Effector memory CD4-positive, alpha-beta T cell (primary cell): ENCODE data around the gene KCNK7.

Source experiments
- DNase-seq, 3 donors: peaks; one replicate each; pipeline ENCODE4 v3.0.0-alpha.2; 2020
- H3K27ac ChIP-seq: 2 replicates; pipeline ENCODE4 v1.7.0; 2013; ENCODE audit warnings: mild to moderate bottlenecking, low read length, moderate library complexity; ENCODE audit not compliant: insufficient read depth, poor library complexity, severe bottlenecking
- H3K27me3 ChIP-seq: replicated peaks from 2 replicates; pipeline ENCODE4 v1.7.0; 2013; ENCODE audit warnings: mild to moderate bottlenecking, low read length; ENCODE audit not compliant: insufficient read depth, control insufficient read depth, poor library complexity, severe bottlenecking
- H3K36me3 ChIP-seq: 2 replicates; pipeline ENCODE4 v1.7.0; 2013; ENCODE audit warnings: mild to moderate bottlenecking, low read length, moderate library complexity; ENCODE audit not compliant: control insufficient read depth, insufficient read depth
- H3K4me1 ChIP-seq: 2 replicates; pipeline ENCODE4 v1.7.0; 2013; ENCODE audit warnings: low read length, mild to moderate bottlenecking; ENCODE audit not compliant: control insufficient read depth, insufficient read depth, poor library complexity, severe bottlenecking
- H3K4me3 ChIP-seq: 2 replicates; pipeline ENCODE4 v1.7.0; 2013; ENCODE audit warnings: low read length, low read depth, mild to moderate bottlenecking; ENCODE audit not compliant: insufficient read depth, poor library complexity, severe bottlenecking
- H3K9me3 ChIP-seq: 2 replicates; pipeline ENCODE4 v1.7.0; 2013; ENCODE audit warnings: mild to moderate bottlenecking, low read length, moderate library complexity; ENCODE audit not compliant: control insufficient read depth

The KCNK7 gene

DNA sequence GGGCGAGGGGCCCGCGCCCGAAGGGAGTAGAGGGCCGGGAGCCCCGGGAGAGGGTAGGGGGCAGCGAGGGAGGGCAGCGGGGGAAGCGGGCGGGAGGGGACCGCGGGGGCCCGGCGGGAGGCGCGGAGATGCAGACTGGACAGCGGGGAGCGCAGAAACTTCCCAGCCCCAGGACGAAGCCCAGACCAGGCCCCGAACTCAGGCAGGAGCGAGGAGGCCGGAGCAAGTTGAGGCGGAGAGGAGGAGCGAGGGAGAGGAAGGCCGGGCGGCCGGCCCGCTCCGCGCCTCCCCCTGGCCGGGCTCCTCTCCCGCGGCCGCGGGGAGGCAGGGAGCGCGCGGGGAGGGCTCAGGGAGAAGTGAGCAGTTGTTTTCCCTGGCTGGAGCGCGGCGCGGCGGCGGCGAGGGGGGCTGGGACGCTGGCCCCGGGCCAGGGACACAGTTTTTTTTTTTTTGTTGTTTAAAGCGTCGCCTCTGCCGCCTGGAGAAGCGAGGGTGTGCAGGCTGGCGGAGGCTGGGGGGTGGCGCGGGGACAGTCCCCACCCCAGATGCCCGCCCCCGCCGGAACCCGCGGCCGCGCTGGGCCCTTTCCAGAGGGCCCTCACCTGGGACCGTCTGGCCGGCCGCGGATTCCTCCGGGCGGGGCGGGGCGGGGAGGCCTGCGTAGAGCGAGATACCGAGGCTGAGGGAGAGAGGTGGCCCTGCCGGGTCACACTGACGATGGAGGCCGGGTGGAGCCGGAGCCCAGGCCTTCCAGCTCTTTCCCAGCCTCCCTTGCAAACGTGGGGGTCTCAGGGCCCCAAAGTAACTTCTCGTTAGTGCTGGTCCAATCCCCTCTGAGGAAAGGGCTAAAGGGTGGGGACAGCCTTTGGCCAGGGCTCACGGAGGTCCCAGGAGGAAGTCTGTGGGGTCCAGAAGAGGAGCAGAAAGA is 37.3 kb downstream of the KCNK7 start, which contains the start of gene LTBP3:
Gene LTBP3, minus strand, starts transcription at position 358 of the 928 bp plus-strand sequence. CDS start 400 bp downstream, outside the sequence.
- H3K27ac ChIP-seq: peak within 1 kb of the TSS; percentile 82
- no peaks in the 10 kb centered on the region for H3K36me3 ChIP-seq
- no peaks in the 10 kb centered on the region for H3K9me3 ChIP-seq
- H3K27me3 ChIP-seq: no peaks in the 10 kb centered on the region
- H3K4me1 ChIP-seq: peaks cover 51% of the 10 kb centered on the region
- peak within 1 kb of the TSS; percentile 62 for H3K4me3 ChIP-seq
- DNase-seq: no peak

DNA sequence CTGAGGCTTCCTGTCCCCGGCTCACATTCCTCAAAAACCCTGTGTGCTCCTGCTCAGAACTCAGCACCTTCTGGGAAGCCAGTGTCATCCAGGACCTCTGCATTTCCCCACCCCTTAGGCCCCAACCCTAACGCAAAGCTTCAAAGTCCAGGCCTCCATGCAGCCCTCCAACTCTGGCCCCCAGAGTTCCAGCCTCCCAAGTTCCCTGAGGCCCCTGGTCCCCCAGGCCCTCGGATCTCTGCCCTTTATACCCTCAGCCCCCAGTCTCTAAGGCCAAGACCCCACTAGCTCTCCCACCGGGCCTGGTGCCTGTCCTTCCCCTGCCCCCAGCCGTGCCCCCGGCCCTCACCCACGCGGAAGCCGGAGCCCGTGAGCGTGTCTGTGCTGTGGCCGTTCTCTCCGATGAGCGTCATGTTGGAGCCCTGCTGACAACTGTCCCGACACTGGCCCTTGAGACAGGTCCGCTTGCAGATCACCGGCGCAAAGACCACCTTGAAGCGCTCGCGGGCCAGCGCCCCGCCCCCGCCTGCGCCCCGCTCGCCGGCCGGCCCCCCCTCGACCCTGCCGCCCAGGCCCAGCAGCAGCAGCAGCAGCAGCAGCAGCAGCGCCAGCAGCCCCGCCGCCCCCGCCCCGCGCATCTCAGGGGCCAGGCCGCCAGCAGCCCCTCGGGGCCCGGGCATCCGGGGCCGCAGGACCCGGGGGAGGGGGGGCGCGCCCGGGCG is 38.2 kb downstream of the KCNK7 start:
- Histone ChIP-seq H3K27me3 (no peaks in the 10 kb centered on the region), H3K4me3 (peak overlapping the region; percentile 62), H3K27ac (peak overlapping the region; percentile 82), H3K36me3 (no peaks in the 10 kb centered on the region), H3K9me3 (no peaks in the 10 kb centered on the region), H3K4me1 (peaks cover 58% of the 10 kb centered on the region)
- no peak for DNase-seq

DNA sequence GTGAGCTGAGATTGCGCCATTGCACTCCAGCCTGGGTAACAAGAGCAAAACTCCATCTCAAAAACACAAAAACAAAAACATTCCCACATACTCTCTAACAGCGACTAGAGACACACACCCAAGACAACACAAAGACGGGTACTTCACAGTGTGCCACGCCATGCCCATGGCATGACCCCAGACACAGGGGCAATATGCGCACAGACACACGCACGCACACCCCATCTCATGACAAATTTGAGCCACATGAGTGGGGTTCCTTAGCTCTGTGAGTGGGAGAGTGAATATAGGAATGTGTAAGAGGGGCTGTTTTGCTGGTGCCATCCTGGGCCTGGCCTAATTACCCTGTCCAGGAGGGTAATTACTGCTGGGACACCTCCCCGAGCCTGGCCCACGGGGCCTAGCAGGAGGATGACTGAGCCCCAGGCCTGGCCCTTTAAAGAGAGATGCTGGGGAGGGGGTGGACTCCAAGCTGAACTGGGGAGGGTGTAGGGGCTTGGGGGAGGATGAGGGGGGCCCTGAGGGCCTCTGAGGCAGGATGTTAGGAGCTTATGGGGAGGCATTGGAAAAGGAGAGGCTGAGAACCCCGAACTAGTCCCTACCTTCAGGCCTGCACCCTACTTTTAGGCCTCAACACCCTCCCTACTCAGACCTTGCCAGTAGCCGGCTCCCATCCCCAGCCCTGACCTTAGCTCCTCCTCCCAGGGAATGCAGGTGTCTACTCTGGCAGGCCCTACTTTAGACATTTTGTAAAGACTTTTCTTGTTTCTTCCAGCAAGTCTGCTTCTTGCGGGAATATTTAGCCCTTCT is 38.9 kb downstream of the KCNK7 start:
- H3K36me3 ChIP-seq: peaks cover 1% of the 10 kb centered on the region
- H3K9me3 ChIP-seq: no peaks in the 10 kb centered on the region
- H3K27me3 ChIP-seq: no peaks in the 10 kb centered on the region
- no peak for DNase-seq
- H3K4me1 ChIP-seq: peaks cover 66% of the 10 kb centered on the region
- peak overlapping the region; percentile 82 for H3K27ac ChIP-seq
- peak overlapping the region; percentile 42 for H3K4me3 ChIP-seq

DNA sequence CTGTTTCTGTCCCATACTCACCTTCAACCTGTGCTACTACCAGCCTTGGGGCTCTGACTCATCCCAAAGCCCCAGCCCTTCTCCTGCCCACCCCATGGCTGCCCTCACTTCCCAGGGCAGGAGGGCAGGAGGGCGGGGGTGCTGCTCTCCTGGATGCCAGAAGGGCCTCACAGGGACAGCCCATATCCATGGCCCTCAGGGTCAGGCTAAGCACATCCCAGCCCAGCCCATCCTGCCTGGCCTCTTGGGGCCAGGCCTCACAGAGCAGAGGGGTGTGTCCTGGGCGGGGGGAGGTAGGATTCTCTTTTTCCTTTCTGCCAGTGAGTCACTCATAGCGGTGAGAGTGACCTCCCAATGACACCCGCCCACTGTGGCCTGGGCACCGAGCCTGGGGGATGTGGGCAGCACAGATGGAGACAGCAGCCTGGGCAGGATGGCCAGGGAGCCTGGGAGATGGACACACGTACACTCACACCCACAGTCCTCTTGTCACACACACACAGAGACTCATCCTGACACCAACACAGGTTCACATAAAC is 39.8 kb downstream of the KCNK7 start:
- Histone ChIP-seq H3K27ac (peak overlapping the region; percentile 82), H3K27me3 (no peaks in the 10 kb centered on the region), H3K9me3 (no peaks in the 10 kb centered on the region), H3K36me3 (peaks cover 10% of the 10 kb centered on the region), H3K4me3 (no peak overlapping the region), H3K4me1 (peaks cover 66% of the 10 kb centered on the region)
- DNase-seq: no peak

GRCh38 chr11:65554842-65555430 is 40.7 kb downstream of the KCNK7 start:
- H3K4me1 ChIP-seq: peaks cover 64% of the 10 kb centered on the region

DNA sequence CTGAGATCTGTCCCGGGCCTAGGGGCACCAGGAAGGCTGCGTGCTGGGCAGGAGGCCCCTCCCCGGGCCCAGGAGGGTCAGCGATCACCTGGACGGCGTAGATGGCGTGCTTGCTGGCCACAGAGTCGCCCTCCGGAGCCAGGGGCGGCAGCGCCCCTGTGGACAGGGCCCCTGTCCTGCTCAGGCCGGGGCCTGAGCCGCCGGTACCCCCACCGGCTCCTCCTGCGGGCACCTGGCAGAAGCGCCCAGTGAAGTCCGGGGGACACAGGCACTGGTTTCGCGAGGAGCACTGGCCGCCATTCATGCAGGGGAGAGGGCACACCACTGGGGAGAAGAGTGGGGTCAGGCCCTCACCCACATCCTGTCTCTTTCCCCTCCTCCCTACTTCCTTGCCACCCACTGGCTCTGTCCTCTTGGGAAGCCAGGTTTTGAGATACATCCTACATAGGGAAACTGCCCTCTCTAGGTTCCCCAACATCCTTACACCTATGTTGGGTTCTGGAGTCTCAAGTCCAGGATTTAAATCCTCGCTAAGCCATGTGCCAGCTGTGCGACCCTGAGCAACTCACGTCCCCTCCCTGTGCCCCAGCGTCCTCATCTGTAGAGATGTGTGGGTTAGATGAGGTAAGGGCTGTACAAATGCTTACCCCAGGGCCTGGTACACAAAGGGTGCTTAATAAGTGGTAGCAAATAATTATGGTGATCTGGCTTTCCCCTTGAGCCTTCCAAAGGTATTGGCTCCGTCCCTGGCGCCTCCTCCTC is 41.4 kb downstream of the KCNK7 start:
- Histone ChIP-seq H3K27ac (peak overlapping the region; percentile 48), H3K4me3 (peak overlapping the region; percentile 21), H3K9me3 (no peaks in the 10 kb centered on the region), H3K36me3 (peaks cover 10% of the 10 kb centered on the region), H3K27me3 (no peaks in the 10 kb centered on the region), H3K4me1 (peaks cover 63% of the 10 kb centered on the region)
- DNase-seq: no peak

More at GRCh38 chr11:65554842-65555430, 40.7 kb downstream of the KCNK7 start:
- no peaks in the 10 kb centered on the region for H3K27me3 ChIP-seq
- peaks cover 10% of the 10 kb centered on the region for H3K36me3 ChIP-seq
- H3K27ac ChIP-seq: peak overlapping the region; percentile 54
- no peak for DNase-seq
- H3K4me3 ChIP-seq: no peak overlapping the region
- H3K9me3 ChIP-seq: no peaks in the 10 kb centered on the region

DNA sequence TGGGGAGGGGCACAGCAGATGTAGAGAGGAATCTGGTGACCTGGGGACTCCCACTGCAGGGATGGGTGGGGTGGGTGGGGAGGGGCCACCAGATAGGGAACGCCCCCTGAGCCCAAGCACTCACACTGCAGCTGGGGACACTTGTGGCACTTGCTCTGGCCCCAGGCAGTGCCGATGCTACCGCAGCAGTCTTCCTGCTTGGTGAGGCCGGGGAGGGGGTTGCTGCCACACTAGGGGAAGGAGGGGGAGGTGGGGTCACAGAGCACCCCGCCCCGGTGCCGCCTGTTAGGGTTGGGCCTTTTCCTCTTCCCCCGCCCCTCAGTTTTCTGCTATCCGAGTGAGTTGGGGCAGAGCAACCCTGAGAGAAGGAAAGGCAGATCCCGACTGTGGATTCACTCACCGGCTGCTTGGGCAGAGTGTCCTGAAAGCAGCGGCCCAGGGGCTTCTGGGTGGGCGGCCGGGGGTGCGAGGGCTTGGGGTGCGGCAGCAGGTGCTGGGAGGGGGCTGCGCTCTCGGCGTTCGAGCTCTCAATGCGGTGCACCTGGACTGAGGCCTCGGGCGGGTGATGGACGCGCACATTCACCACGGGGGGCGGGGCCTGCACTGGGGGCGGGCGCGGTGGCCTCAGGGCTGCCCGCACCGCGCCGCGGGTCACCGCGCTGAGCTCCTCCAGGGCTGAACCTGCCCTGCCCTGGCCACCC is 42.1 kb downstream of the KCNK7 start:
- Histone ChIP-seq H3K36me3 (peaks cover 10% of the 10 kb centered on the region), H3K27me3 (no peaks in the 10 kb centered on the region), H3K9me3 (no peaks in the 10 kb centered on the region), H3K27ac (peak overlapping the region; percentile 49), H3K4me1 (peaks cover 55% of the 10 kb centered on the region), H3K4me3 (peak overlapping the region; percentile 21)
- DNase-seq: peak; percentile 53 to 69 (median 69)

- peaks cover 59% of the 10 kb centered on the region for H3K4me1 ChIP-seq
- H3K36me3 ChIP-seq: peaks cover 10% of the 10 kb centered on the region
- peak overlapping the region; percentile 49 for H3K27ac ChIP-seq
- no peaks in the 10 kb centered on the region for H3K9me3 ChIP-seq
- H3K27me3 ChIP-seq: no peaks in the 10 kb centered on the region
- DNase-seq: no peak
- no peak overlapping the region for H3K4me3 ChIP-seq
These were observed 43.1 kb downstream of the KCNK7 start for GRCh38 chr11:65552388-65552951.
